ENCODE measurements around the gene FJX1.

DNA sequence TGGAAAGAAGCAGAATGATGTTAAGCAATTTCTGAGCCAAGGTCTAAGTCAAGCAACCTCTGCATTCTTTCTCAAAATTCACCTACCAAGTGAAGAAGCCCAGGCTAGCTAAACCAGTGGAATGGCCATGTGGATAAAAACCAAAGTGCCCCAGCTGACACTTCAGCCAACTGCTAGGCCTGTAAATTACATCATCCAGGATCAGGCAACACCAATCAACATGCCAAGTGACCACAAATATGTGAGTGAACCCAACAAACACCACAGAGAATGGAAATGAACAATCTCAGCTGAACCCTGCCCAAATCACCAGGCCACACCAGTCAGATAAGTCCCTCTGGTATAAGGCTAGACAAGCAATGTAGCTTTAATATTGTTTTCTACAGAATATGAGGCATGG, 25.1 kb upstream of the FJX1 start:
- TF ChIP-seq POLR2A (IDR thresholded peaks at IDR 0.05) (no peak), CTCF (IDR thresholded peaks at IDR 0.05) (no peak)

Measured in Peyer's patch (tissue), 4 donors.